Activated CD4-positive, alpha-beta T cell treated with anti-CD3 and anti-CD28 coated beads, Interleukin-2, amount 50 U/mL, for 24 hours (primary cell): Measurements from ENCODE around the gene INPP5A.

Experiments
- DNase-seq, 2 donors: peaks; one replicate each; pipeline ENCODE4 v3.0.0-alpha.2; 2020; ENCODE audit warnings: low read depth in 1 of 2, low spot score in 1 of 2

Gene INPP5A

DNA sequence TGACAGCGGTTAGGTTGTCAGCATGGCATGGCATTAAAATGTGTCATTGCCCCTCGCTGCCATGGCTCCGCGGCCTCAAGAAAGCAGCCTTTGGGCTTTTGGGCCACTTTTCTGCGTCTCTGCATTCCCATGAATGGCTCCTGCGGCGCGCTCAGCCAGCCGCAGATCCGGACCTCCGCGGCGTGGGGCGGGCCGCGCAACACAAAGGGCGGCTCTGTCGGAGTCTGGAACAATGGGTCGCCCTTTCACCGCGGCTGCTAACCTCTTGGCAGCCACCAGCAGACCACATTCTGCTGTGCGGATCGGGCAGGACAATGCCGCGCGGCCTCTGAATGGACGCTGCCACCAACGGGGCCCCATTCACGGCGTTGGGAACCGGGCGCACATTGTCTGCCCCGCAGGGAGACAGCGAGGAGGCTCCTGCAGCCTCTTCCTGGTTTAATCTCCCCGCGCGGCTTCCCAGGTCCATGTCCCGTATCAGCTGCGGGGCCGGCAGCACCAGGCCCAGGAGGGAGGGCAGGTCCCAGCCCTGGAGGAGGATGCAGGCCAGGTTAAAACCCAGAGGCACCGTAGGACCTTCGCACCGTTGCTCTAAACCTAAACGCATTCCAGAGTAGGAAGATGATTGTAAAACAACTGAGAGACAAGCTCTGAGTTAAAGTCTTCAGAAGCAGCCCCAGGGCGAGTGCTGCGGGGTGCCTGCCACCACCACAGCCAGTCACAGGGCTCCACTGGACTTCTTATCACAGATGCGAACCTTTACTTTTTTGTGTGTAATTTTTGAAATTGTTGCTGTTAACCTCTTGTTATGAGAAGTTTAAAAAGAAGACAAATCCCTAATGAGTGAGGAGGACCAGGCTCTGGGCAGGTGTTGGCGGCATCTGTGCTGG lies 176.8 kb downstream of the INPP5A start:
- no peak for DNase-seq

- DNase-seq, result no peak
These were observed 177.6 kb downstream of the INPP5A start for GRCh38 chr10:132714986-132715775.

DNA sequence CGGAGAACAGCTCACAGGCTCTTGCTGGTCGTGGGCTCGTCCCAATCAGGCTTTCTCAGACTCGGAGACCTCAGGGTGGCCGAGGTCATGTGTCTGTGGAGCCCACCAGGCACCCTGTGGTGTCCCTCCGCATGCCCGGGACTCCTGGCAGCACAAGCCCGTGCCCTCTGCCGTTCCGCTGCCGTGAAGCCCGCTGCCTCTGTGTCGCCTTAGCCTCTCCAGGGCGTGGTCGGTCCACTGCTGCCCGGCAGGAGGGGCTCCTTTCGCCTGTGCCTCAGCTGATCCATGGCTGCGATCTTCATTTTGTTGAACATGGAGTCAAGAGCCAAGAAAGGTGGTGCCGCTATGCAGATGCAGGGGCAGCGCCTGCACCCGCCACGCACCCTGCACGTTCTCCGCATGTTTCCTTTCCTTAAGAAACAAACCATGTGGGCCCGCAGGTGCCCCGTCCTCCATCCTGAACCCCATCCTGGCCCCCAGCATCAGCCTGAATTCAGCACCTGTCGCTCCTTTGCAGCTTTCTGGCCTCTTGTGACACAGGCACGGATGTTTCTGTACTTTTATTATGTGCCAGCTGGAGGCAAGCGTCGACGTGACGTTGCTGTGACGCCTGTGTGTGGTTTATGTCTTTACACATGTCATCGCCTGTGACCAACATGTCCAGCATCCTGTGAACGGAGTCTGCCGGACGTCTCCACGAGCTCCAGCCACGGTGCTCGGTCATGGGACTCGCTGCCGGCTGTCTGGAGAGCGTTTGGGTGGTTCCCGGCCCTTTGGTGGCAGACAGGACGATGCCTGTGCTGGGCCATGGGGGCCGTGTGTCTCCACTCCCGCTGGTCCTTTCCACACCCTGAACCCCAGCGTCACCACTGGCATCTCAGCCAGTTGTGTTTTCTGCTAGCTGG lies 178.4 kb downstream of the INPP5A start:
- no peak for DNase-seq

GRCh38 chr10:132716691-132717490 lies 179.3 kb downstream of the INPP5A start:
- no peak for DNase-seq

GRCh38 chr10:132721725-132722124 lies 184.1 kb downstream of the INPP5A start:
- DNase-seq, result no peak

GRCh38 chr10:132722394-132723329 lies 185.1 kb downstream of the INPP5A start:
- no peak for DNase-seq

DNA sequence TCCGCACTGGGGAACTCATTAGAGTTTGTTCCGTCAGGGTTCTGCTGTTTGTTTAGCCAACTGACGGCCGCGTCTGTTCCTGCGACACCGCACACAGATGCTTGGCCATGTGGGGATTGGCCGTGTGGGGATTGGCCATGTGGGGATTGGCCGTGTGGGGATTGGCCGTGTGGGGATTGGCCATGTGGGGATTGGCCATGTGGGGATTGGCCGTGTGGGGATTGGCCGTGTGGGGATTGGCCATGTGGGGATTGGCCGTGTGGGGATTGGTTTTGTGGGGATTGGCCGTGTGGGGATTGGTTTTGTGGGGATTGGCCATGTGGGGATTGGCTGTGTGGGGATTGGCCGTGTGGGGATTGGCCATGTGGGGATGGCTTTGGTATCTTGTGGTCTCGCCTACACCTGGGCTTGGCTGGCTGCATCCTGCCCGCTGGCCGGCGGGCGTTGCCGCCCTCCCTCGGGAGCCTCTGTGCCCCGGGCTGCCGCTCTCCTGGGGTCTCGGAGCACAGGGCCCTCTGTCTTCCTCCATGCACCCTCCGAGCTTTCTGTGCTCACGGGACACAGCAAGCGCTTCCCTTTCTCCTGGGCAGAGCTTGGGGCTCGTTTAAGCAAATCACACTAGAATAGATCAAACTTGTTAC lies 185.9 kb downstream of the INPP5A start:
- DNase-seq, result no peak

- no peak for DNase-seq
These were observed 186.9 kb downstream of the INPP5A start for GRCh38 chr10:132724446-132724845.

DNA sequence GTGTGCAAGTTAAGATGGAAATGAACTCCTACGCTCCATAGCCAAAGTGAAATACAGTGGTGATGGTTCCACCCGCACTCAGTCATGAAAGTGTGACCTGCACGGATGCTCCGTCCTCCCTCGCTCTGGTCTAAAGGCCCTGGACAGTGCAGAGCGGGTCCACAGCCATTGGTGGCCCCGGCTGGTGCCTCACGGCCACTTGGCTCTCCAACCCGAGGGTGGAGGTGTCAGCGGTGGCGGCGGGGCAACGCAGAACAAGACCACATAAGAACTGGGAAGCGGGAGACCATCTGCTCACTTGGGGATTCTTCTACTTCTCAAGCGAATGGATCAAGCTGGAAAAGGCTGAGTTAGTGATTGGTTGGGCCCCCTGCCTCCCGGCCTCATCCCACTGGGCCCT lies 187.6 kb downstream of the INPP5A start:
- no peak for DNase-seq

DNA sequence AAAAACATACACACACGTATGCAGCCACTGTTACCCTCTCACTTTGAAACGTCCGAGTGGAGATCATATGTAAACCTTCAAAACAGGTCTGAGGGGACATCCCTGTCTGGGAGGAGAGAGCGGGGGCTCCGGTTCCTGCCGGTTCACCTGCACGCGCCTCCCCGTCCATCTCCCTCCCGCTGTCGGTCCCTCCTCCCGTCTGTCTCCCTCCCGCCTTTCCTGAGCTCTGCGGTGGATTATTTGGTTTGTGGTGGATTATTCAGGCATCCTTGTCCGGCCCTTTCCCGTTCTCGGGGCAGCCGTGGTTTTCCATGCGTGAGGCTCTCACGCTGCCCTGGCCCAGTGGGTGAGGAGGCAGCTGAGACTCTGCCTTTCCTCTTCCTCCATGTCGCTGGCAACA lies 188.6 kb downstream of the INPP5A start:
- no peak for DNase-seq

DNA sequence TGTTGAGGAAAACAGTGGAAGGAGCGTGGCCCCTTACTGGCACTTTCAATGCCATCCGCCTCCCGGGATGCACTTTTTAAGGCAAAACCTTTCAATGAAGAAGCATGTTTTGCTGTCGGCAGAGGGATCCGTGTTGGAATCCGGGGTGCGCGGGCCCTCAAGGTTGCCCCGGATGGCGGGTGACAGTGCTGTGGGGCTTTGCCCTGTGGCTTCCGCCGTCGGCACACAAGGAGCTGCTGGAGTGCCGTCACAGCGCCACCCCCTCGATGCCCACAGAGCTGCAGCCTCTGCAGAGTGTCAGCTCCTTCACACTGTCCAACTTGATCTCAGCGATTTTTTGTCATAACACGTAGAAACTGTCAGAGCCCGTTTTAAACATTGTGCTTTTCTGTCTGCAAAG lies 189.4 kb downstream of the INPP5A start:
- DNase-seq, result no peak

GRCh38 chr10:132727411-132727810 lies 189.8 kb downstream of the INPP5A start:
- no peak for DNase-seq

DNA sequence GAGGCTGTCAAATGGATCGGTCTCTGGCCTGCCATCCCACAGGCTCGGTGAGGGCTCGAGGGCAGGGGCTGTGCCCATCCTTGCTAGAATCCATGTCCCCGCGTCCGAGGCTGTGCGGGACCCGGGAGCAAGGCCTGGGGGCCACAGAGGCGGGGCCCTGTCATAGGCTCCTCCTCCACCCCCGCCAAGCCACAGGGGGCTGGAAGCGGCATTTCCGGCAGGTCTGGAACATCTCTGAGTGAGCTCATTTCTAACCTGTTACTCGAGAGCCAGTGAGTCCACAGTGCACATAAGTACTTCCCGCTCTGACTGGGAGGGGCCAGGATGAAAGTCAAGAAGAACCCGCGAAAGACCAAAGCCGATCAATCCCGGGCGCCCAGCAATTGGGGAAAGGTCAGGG lies 190.7 kb downstream of the INPP5A start:
- DNase-seq, result no peak

- no peak for DNase-seq
These were observed 191.2 kb downstream of the INPP5A start for GRCh38 chr10:132728741-132729140.

GRCh38 chr10:132729810-132730572 lies 192.4 kb downstream of the INPP5A start:
- DNase-seq, result no peak

- no peak for DNase-seq
These were observed 193.0 kb downstream of the INPP5A start for GRCh38 chr10:132730573-132730953.

DNA sequence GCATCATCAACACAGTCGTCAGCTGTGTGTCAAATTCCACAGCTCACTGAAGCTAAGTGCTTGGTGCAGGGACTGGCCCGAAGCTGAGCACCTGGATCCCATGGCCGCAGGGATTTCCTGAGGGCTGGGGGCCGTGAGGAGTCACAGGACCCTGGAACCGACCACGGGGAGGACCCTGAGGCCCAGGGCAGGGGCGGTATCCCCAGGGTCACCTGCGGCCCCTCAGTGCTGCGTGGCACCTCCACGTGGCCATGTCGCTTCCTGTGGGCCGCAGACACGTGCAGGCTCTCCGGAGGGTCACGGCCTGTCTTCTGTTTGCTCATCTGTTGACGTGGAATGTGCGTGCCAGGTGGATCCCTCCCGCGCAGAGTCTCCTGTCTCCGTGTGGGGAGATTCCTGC lies 194.9 kb downstream of the INPP5A start:
- no peak for DNase-seq

DNA sequence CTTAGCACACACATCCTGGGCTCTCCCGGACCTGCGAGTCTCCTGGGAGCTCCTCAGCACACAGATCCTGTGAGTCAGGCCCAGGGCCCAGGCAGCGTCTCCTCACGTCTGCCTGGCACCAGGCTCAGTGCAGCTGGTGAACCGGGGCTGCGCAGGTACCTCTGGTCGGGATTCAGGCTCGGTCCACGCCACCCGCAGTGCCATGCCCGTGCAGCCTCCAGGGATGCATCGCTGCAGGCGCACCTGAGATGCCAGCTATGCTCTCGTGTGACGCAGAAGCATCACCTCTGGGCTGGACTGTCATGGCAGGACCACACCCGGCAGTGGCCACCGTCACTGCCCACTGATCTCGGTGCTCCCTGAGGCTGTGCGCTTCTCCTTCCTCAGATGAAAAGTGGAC lies 196.3 kb downstream of the INPP5A start:
- no peak for DNase-seq
